Measurements from ENCODE around the gene IP6K3.

GRCh38 chr6:33785778-33786177, 39.1 kb upstream of the IP6K3 start:
- TF ChIP-seq YY1 (IDR thresholded peaks at IDR 0.05; ENCODE audit: insufficient read depth, insufficient read length) (no peak), ZNF274 (IDR thresholded peaks at IDR 0.05; ENCODE audit: low read depth, low read length) (no peak), SUZ12 (IDR thresholded peaks at IDR 0.05; ENCODE audit: extremely low read depth, insufficient read depth, insufficient read length) (no peak)
